Upper lobe of left lung (tissue), 6 donors: ENCODE data around the gene NME8. TPM values are rescaled to one million over a fixed set of nuclear protein-coding genes. Genes with fewer than 3 reads are reported as not detected.

Experiments used
- ATAC-seq, 2 donors: fragments of 200-7000 bp; cut with Tn5 transposase; one replicate each; pipeline ENCODE4 v1.9.1; 2022; ENCODE audit warnings: mild to moderate bottlenecking in 2 of 2, moderate library complexity in 2 of 2; ENCODE audit not compliant: low FRiP score in 2 of 2
- DNase-seq, 2 donors: peaks; one replicate each; pipeline ENCODE4 v3.0.0-alpha.2; 2019 to 2020
- H3K27ac ChIP-seq, 4 donors: fragments of 200-600 bp; sonication (generic); one replicate each; pipeline ENCODE4 v1.5.1; 2016 to 2019
- H3K27me3 ChIP-seq, 4 donors: fragments of 200-600 bp; sonication (generic); one replicate each; pipeline ENCODE4 v1.5.1; 2017 to 2019
- H3K36me3 ChIP-seq, 4 donors: fragments of 200-600 bp; sonication (generic); one replicate each; pipeline ENCODE4 v1.5.1; 2016 to 2019
- H3K4me1 ChIP-seq, 4 donors: fragments of 200-600 bp; sonication (generic); one replicate each; pipeline ENCODE4 v1.5.1; 2018 to 2019
- H3K4me3 ChIP-seq, 4 donors: fragments of 200-600 bp; sonication (generic); one replicate each; pipeline ENCODE4 v1.5.1; 2017 to 2019; ENCODE audit warnings: mild to moderate bottlenecking in 2 of 4, moderate library complexity in 1 of 4
- H3K9me3 ChIP-seq, 4 donors: fragments of 200-600 bp; sonication (generic); one replicate each; pipeline ENCODE4 v1.5.1; 2018 to 2019
- CTCF ChIP-seq, 6 experiments: fragments of 450-650 bp in 4 of 6; fragments of 200-600 bp in 2 of 6; sonication (generic) in 2 of 6; IDR thresholded peaks; one replicate each; pipeline ENCODE4 v1.5.1; 2016 to 2019; ENCODE audit warnings: antibody characterized with exemption in 6 of 6
- EP300 ChIP-seq, 4 donors: sonication (generic); formaldehyde crosslinking; IDR thresholded peaks; one replicate each; pipeline ENCODE4 v1.5.1; 2017; ENCODE audit warnings: antibody characterized with exemption in 4 of 4, control low read depth in 2 of 4
- POLR2A ChIP-seq, 4 donors: fragments of 450-650 bp; IDR thresholded peaks; one replicate each; pipeline ENCODE4 v1.5.1; 2016 to 2017; ENCODE audit warnings: antibody characterized with exemption in 4 of 4, mild to moderate bottlenecking in 2 of 4
- POLR2AphosphoS5 ChIP-seq, 2 donors: sonication (generic); formaldehyde crosslinking; IDR thresholded peaks; one replicate each; pipeline ENCODE4 v1.5.1; 2017; ENCODE audit warnings: antibody characterized with exemption in 2 of 2
- WGBS, 2 donors: methylation state at CpG; one replicate each; pipeline ENCODE4 v1.1.5; 2017 to 2018; 5-methylcytosine and 5-hydroxymethylcytosine counted together
- total RNA-seq, 6 donors: library from RNA; depleted of rRNA in 4 of 6; stranded (reverse); fragments of >200 nt in 4 of 6; gene quantifications; one replicate each; pipeline versions ENCODE4 v1.1.0 to v1.2.1, GENCODE V29; 2016 to 2021
- donor health status: DM: no; HTN: no; CAD: no; lungs with moderate emphysema.
- donor health status: DM: no; HTN: yes; CAD: no; lungs with severe emphysema.

NME8 gene
- total RNA-seq, 6 donors from 2014 or later, result 0.91 to 6.3 (median 1.1) TPM; not detected in 2

- 56 to 66% methylated on average over 11 to 12 of the region's 12 CpGs for WGBS, 2 donors
- TF ChIP-seq POLR2AphosphoS5 (IDR thresholded peaks at IDR 0.05), result no peak
- TF ChIP-seq EP300 (IDR thresholded peaks at IDR 0.05), result no peak
- TF ChIP-seq CTCF (IDR thresholded peaks at IDR 0.05), result no peak
- TF ChIP-seq POLR2A (IDR thresholded peaks at IDR 0.05), result no peak
- Histone ChIP-seq H3K27me3 (no peaks in the 10 kb centered on the region), H3K36me3 (no peaks in the 10 kb centered on the region), H3K27ac (no peak overlapping the region), H3K4me1 (peaks cover 0 to 16% (median 6%) of the 10 kb centered on the region in 4 donors), H3K4me3 (no peak overlapping the region), H3K9me3 (no peaks in the 10 kb centered on the region)
- ATAC-seq (peak; percentile 57 to 82), DNase-seq (peak; percentile 31 to 43)
These were observed 94.7 kb downstream of the NME8 start for GRCh38 chr7:37942934-37943610.

GRCh38 chr7:37943905-37944736 lies 95.7 kb downstream of the NME8 start:
- ATAC-seq (no peak), DNase-seq (peak in 1 of 2 donors; percentile 6)
- Histone ChIP-seq H3K4me3 (no peak overlapping the region), H3K27ac (no peak overlapping the region), H3K36me3 (no peaks in the 10 kb centered on the region), H3K27me3 (no peaks in the 10 kb centered on the region), H3K9me3 (no peaks in the 10 kb centered on the region), H3K4me1 (peaks cover 0 to 16% (median 6%) of the 10 kb centered on the region in 4 donors)
- TF ChIP-seq POLR2A (IDR thresholded peaks at IDR 0.05), result no peak
- no peak for TF ChIP-seq CTCF (IDR thresholded peaks at IDR 0.05)
- TF ChIP-seq POLR2AphosphoS5 (IDR thresholded peaks at IDR 0.05), result no peak
- no peak for TF ChIP-seq EP300 (IDR thresholded peaks at IDR 0.05)
- WGBS, 2 donors, result 71 to 74% methylated on average over 8 of the region's 8 CpGs

GRCh38 chr7:37944737-37945054 lies 96.3 kb downstream of the NME8 start:
- no peak for ATAC-seq
- no peaks in the 10 kb centered on the region for H3K9me3 ChIP-seq
- no peak overlapping the region for H3K27ac ChIP-seq
- no peaks in the 10 kb centered on the region for H3K27me3 ChIP-seq
- 84 to 88% methylated on average over 2 of the region's 2 CpGs for WGBS, 2 donors
- H3K36me3 ChIP-seq, result no peaks in the 10 kb centered on the region
- TF ChIP-seq CTCF (IDR thresholded peaks at IDR 0.05), result no peak
- TF ChIP-seq POLR2AphosphoS5 (IDR thresholded peaks at IDR 0.05), result no peak
- no peak for TF ChIP-seq EP300 (IDR thresholded peaks at IDR 0.05)
- TF ChIP-seq POLR2A (IDR thresholded peaks at IDR 0.05), result no peak
- peaks cover 0 to 16% (median 6%) of the 10 kb centered on the region in 4 donors for H3K4me1 ChIP-seq
- no peak for DNase-seq
- H3K4me3 ChIP-seq, result no peak overlapping the region

- H3K27me3 ChIP-seq, result no peaks in the 10 kb centered on the region
- 79 to 82% methylated on average over 4 of the region's 4 CpGs for whole genome bisulfite sequencing, 2 donors
- peaks cover 0 to 2% (median 0%) of the 10 kb centered on the region in 4 donors for H3K36me3 ChIP-seq
- H3K4me3 ChIP-seq, result no peak overlapping the region
- ATAC-seq (peak in 1 of 2 donors; percentile 61), DNase-seq (no peak)
- no peak overlapping the region for H3K27ac ChIP-seq
- no peak for TF ChIP-seq EP300 (IDR thresholded peaks at IDR 0.05)
- TF ChIP-seq POLR2A (IDR thresholded peaks at IDR 0.05), result no peak
- TF ChIP-seq CTCF (IDR thresholded peaks at IDR 0.05), result no peak
- TF ChIP-seq POLR2AphosphoS5 (IDR thresholded peaks at IDR 0.05), result no peak
- peaks cover 0 to 16% (median 6%) of the 10 kb centered on the region in 4 donors for H3K4me1 ChIP-seq
- H3K9me3 ChIP-seq, result no peaks in the 10 kb centered on the region
These were observed 96.9 kb downstream of the NME8 start for GRCh38 chr7:37945336-37945735.
